A673 (cell line): ENCODE results near the gene RNF225. TPM values are rescaled to one million over a fixed set of nuclear protein-coding genes. Genes with fewer than 3 reads are reported as not detected.

Experiments
- BruUV-seq: library from RNA; stranded (reverse); fragments of 400-500 nt; replicated peaks from 2 replicates; lab custom pipeline; 2021; lab: Mats Ljungman, UMichigan
- CTCF ChIA-PET: fragments of 300-600 bp; sonication (Branson Sonifier 250); formaldehyde crosslinking; loops from one replicate; lab custom pipeline; 2022; ENCODE audit warnings: antibody characterized with exemption; lab: Charles Lee
- POLR2A ChIA-PET: fragments of 300-600 bp; sonication (Branson Sonifier 250); formaldehyde crosslinking; loops from one replicate; lab custom pipeline; 2022; ENCODE audit warnings: antibody characterized with exemption; ENCODE audit not compliant: low non-redundant PET; lab: Charles Lee
- DNase-seq: peaks from one replicate; pipeline ENCODE4 v3.0.0-alpha.2; 2015; ENCODE audit warnings: low spot score
- H3K27ac ChIP-seq: fragments of 200-600 bp; sonication (generic); 2 replicates; pipeline ENCODE4 v1.5.1; 2016; ENCODE audit warnings: mixed run types, low read depth, mild to moderate bottlenecking, mixed read lengths, antibody characterized with exemption, low read length; ENCODE audit not compliant: poor library complexity, severe bottlenecking
- H3K27me3 ChIP-seq: fragments of 200-600 bp; sonication (generic); replicated peaks from 2 replicates; pipeline ENCODE4 v1.6.1; 2017; ENCODE audit warnings: mixed run types, low read depth, mild to moderate bottlenecking, mixed read lengths, antibody characterized with exemption, low read length; ENCODE audit not compliant: insufficient read depth, poor library complexity
- H3K36me3 ChIP-seq: fragments of 200-600 bp; sonication (generic); 2 replicates; pipeline ENCODE4 v1.6.1; 2016; ENCODE audit warnings: mixed run types, mild to moderate bottlenecking, mixed read lengths, antibody characterized with exemption, low read length; ENCODE audit not compliant: insufficient read depth, poor library complexity, severe bottlenecking
- H3K4me1 ChIP-seq: fragments of 200-600 bp; sonication (generic); 2 replicates; pipeline ENCODE4 v1.6.1; 2017; ENCODE audit warnings: mixed run types, mild to moderate bottlenecking, mixed read lengths, antibody characterized with exemption, low read length; ENCODE audit not compliant: insufficient read depth, poor library complexity, severe bottlenecking
- H3K4me3 ChIP-seq: fragments of 200-600 bp; sonication (generic); 2 replicates; pipeline ENCODE4 v1.5.1; 2016; ENCODE audit warnings: low read depth, mixed run types, mild to moderate bottlenecking, mixed read lengths, low read length; ENCODE audit not compliant: poor library complexity, severe bottlenecking
- H3K9me3 ChIP-seq: fragments of 200-600 bp; sonication (generic); 2 replicates; pipeline ENCODE4 v1.6.1; 2016; ENCODE audit warnings: mixed run types, low read depth, mild to moderate bottlenecking, mixed read lengths, antibody characterized with exemption, low read length; ENCODE audit not compliant: poor library complexity, severe bottlenecking
- EZH2 ChIP-seq: fragments of 200-600 bp; sonication (generic); IDR thresholded peaks from 2 replicates; pipeline ENCODE4 v1.6.1; 2017; ENCODE audit warnings: borderline replicate concordance, low read depth, mild to moderate bottlenecking, mixed read lengths, antibody characterized with exemption, low read length; ENCODE audit not compliant: poor library complexity, severe bottlenecking
- intact Hi-C: fragments of 100-400 bp; cut with micrococcal nuclease; formaldehyde crosslinking; loops from one replicate; pipeline ENCODE4 v1.10.0; 2022; ENCODE audit not compliant: unreplicated experiment
- total RNA-seq: library from RNA; stranded (reverse); gene quantifications from 2 replicates; pipeline ENCODE4 v1.2.3, GENCODE V29; 2021
- TF ChIP-seq, protein P1 (sequence below): fragments of 300-800, 200-600 bp; sonication (generic); conservative IDR thresholded peaks from 2 replicates; pipeline ENCODE4 v1.5.1; 2017; ENCODE audit warnings: low read depth, mild to moderate bottlenecking, antibody characterized with exemption, low read length, moderate library complexity, mixed read lengths

Gene RNF225
- total RNA-seq, 1 experiment from 2014 or later = 0.60 TPM

- H3K27ac ChIP-seq = peak overlapping the region; percentile 96
- H3K9me3 ChIP-seq = no peaks in the 10 kb centered on the region
- no peaks in the 10 kb centered on the region for H3K27me3 ChIP-seq
- no peaks in the 10 kb centered on the region for H3K36me3 ChIP-seq
- peak overlapping the region; percentile 72 for H3K4me3 ChIP-seq
- TF ChIP-seq, protein P1, sequence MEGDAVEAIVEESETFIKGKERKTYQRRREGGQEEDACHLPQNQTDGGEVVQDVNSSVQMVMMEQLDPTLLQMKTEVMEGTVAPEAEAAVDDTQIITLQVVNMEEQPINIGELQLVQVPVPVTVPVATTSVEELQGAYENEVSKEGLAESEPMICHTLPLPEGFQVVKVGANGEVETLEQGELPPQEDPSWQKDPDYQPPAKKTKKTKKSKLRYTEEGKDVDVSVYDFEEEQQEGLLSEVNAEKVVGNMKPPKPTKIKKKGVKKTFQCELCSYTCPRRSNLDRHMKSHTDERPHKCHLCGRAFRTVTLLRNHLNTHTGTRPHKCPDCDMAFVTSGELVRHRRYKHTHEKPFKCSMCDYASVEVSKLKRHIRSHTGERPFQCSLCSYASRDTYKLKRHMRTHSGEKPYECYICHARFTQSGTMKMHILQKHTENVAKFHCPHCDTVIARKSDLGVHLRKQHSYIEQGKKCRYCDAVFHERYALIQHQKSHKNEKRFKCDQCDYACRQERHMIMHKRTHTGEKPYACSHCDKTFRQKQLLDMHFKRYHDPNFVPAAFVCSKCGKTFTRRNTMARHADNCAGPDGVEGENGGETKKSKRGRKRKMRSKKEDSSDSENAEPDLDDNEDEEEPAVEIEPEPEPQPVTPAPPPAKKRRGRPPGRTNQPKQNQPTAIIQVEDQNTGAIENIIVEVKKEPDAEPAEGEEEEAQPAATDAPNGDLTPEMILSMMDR = no peak
- no peak for TF ChIP-seq EZH2
- ChIA-PET CTCF (no interaction called here), POLR2A (no interaction called here)
- H3K4me1 ChIP-seq = peaks cover 5% of the 10 kb centered on the region
- intact Hi-C loops = loop anchor here (2.0 kb wide), 1 partner anchor 77 kb away; the partner anchor contains the start of gene ERVK3-1
- TSS peak; percentile 50 for BruUV-seq
- DNase-seq = no peak
Measured at GRCh38 chr19:58381460-58382212, 13.8 kb upstream of the RNF225 start.

- ChIA-PET CTCF (no interaction called here), POLR2A (no interaction called here)
- Histone ChIP-seq H3K27me3 (no peaks in the 10 kb centered on the region), H3K4me1 (peaks cover 8% of the 10 kb centered on the region), H3K27ac (no peak overlapping the region), H3K4me3 (no peak overlapping the region), H3K36me3 (peaks cover 4% of the 10 kb centered on the region), H3K9me3 (no peaks in the 10 kb centered on the region)
- no peak for TF ChIP-seq EZH2
- TF ChIP-seq, protein P1 = no peak
- intact Hi-C loops = no loop called here
- no peak for DNase-seq
- no TSS peak for BruUV-seq
Measured at GRCh38 chr19:58382997-58383603, 12.4 kb upstream of the RNF225 start.

DNA sequence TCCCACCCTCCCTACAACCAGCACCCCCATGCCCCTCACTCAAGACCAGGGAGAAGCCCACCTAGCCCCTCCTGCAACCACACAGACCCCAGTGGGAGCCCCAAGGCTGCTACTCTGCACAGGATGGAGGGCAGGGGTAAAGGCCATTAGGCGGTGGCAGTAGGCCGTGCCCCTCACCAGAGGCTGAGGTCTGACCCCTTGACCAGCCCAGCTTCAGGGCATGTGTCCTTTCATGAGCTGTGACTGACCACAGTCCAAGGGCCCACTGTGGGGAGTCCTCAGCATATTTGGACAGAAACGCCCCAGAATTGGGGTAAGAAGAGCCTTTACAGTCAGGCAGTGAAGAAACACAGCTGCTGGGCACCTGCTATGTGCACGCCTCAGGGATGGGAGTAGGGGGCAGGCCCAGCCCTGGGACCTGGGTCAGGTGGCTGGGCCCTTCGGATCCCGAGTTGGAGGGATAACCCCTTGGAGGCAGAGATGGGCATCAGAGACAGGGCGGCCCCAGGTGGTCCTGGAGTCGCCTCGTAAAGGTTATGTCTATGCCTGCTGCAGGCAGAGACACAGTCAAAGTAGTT lies 10.1 kb upstream of the RNF225 start:
- ChIA-PET CTCF (no interaction called here), POLR2A (no interaction called here)
- BruUV-seq = no TSS peak
- TF ChIP-seq EZH2 = no peak
- TF ChIP-seq, protein P1 = no peak
- H3K27ac ChIP-seq = peak overlapping the region; percentile 98
- H3K36me3 ChIP-seq = peaks cover 23% of the 10 kb centered on the region
- DNase-seq = no peak
- no peaks in the 10 kb centered on the region for H3K27me3 ChIP-seq
- intact Hi-C loops = no loop called here
- H3K4me1 ChIP-seq = peaks cover 21% of the 10 kb centered on the region
- peak overlapping the region; percentile 76 for H3K4me3 ChIP-seq
- no peaks in the 10 kb centered on the region for H3K9me3 ChIP-seq
